Activated T-cell treated with anti-CD3 and anti-CD28 coated beads, Interleukin-2, amount 50 U/mL, for 72 hours (primary cell): ENCODE measurements around the gene SLC16A2. TPM values are rescaled to one million over a fixed set of nuclear protein-coding genes. Genes with fewer than 3 reads are reported as not detected.

Experiments used
- ATAC-seq, 2 donors: fragments of 150-1000 bp; cut with Tn5 transposase; replicated peaks in 1 of 2; 2 replicates each; pipeline ENCODE4 v1.10.0; 2021; ENCODE audit warnings: moderate library complexity in 2 of 2, mild to moderate bottlenecking in 1 of 2
- DNase-seq, 2 donors: peaks; one replicate each; pipeline ENCODE4 v3.0.0; 2021 to 2022; ENCODE audit warnings: mixed read lengths in 1 of 2
- H3K27ac Mint-ChIP-seq: one replicate; pipeline ENCODE4 v1.8.0; 2022; ENCODE audit warnings: mild to moderate bottlenecking, moderate library complexity, mixed read lengths
- H3K27me3 Mint-ChIP-seq: one replicate; pipeline ENCODE4 v1.8.0; 2022; ENCODE audit warnings: low read depth, mixed read lengths
- H3K36me3 Mint-ChIP-seq, 2 donors: one replicate each; pipeline ENCODE4 v1.8.0; 2022; ENCODE audit warnings: mixed read lengths in 2 of 2, mild to moderate bottlenecking in 1 of 2; ENCODE audit not compliant: insufficient read depth in 2 of 2
- H3K4me1 Mint-ChIP-seq: one replicate; pipeline ENCODE4 v1.8.0; 2022; ENCODE audit warnings: low read depth, mixed read lengths
- H3K4me3 Mint-ChIP-seq, 2 donors: one replicate each; pipeline ENCODE4 v1.8.0; 2022; ENCODE audit warnings: mild to moderate bottlenecking in 2 of 2, mixed read lengths in 2 of 2, moderate library complexity in 2 of 2
- H3K9me3 Mint-ChIP-seq, 2 donors: one replicate each; pipeline ENCODE4 v1.8.0; 2022; ENCODE audit warnings: mixed read lengths in 2 of 2
- total RNA-seq, 2 donors: library from RNA; stranded (reverse); gene quantifications; one replicate each; pipeline ENCODE4 v1.2.3, GENCODE V29; 2022

Gene SLC16A2
- total RNA-seq, 2 donors from 2014 or later = 0.30 to 0.36 TPM

GRCh38 chrX:74422576-74423288, 1.4 kb downstream of the SLC16A2 start:
- no peak overlapping the region for H3K27ac Mint-ChIP-seq
- H3K4me1 Mint-ChIP-seq = peaks cover 11% of the 10 kb centered on the region
- H3K4me3 Mint-ChIP-seq = peak overlapping the region; percentile 73 to 74
- no peaks in the 10 kb centered on the region for H3K9me3 Mint-ChIP-seq
- peak in 1 of 2 donors; percentile 15 for DNase-seq
- peaks cover 48% of the 10 kb centered on the region for H3K27me3 Mint-ChIP-seq
- peak; percentile 9 to 33 for ATAC-seq
- no peaks in the 10 kb centered on the region for H3K36me3 Mint-ChIP-seq

- no peak for ATAC-seq
- peak overlapping the region in 1 of 2 donors; percentile 53 for H3K4me3 Mint-ChIP-seq
These were observed 2.2 kb downstream of the SLC16A2 start for GRCh38 chrX:74423289-74423998.

GRCh38 chrX:74426071-74426470, 4.8 kb downstream of the SLC16A2 start:
- no peak for DNase-seq
- H3K9me3 Mint-ChIP-seq = no peaks in the 10 kb centered on the region
- H3K27ac Mint-ChIP-seq = no peak overlapping the region

More at GRCh38 chrX:74423289-74423998, 2.2 kb downstream of the SLC16A2 start:
- Mint-ChIP-seq H3K27ac (no peak overlapping the region), H3K36me3 (no peaks in the 10 kb centered on the region), H3K27me3 (peaks cover 45% of the 10 kb centered on the region), H3K4me1 (peaks cover 11% of the 10 kb centered on the region), H3K9me3 (no peaks in the 10 kb centered on the region)
- no peak for DNase-seq

GRCh38 chrX:74426615-74427014, 5.3 kb downstream of the SLC16A2 start:
- no peak overlapping the region for H3K4me3 Mint-ChIP-seq
- no peaks in the 10 kb centered on the region for H3K36me3 Mint-ChIP-seq
- no peak for ATAC-seq
- H3K4me1 Mint-ChIP-seq = no peaks in the 10 kb centered on the region
- no peak for DNase-seq
- H3K27me3 Mint-ChIP-seq = peaks cover 45% of the 10 kb centered on the region
- H3K9me3 Mint-ChIP-seq = no peaks in the 10 kb centered on the region
- no peak overlapping the region for H3K27ac Mint-ChIP-seq

More at GRCh38 chrX:74426071-74426470, 4.8 kb downstream of the SLC16A2 start:
- peaks cover 2% of the 10 kb centered on the region for H3K4me1 Mint-ChIP-seq
- peaks cover 48% of the 10 kb centered on the region for H3K27me3 Mint-ChIP-seq
- H3K36me3 Mint-ChIP-seq = no peaks in the 10 kb centered on the region
- no peak overlapping the region for H3K4me3 Mint-ChIP-seq
- no peak for ATAC-seq

GRCh38 chrX:74431797-74432196, 10.5 kb downstream of the SLC16A2 start:
- Mint-ChIP-seq H3K27me3 (peaks cover 25% of the 10 kb centered on the region), H3K4me1 (no peaks in the 10 kb centered on the region), H3K4me3 (no peak overlapping the region), H3K36me3 (no peaks in the 10 kb centered on the region), H3K9me3 (no peaks in the 10 kb centered on the region), H3K27ac (no peak overlapping the region)
- no peak for DNase-seq
- ATAC-seq = no peak

GRCh38 chrX:74434336-74434735, 13.0 kb downstream of the SLC16A2 start:
- H3K9me3 Mint-ChIP-seq = no peaks in the 10 kb centered on the region
- ATAC-seq = no peak
- H3K36me3 Mint-ChIP-seq = no peaks in the 10 kb centered on the region
- no peak for DNase-seq
- peaks cover 19% of the 10 kb centered on the region for H3K27me3 Mint-ChIP-seq
- no peak overlapping the region for H3K27ac Mint-ChIP-seq
- no peak overlapping the region for H3K4me3 Mint-ChIP-seq
- no peaks in the 10 kb centered on the region for H3K4me1 Mint-ChIP-seq

- Mint-ChIP-seq H3K36me3 (no peaks in the 10 kb centered on the region), H3K27me3 (peaks cover 21% of the 10 kb centered on the region), H3K4me3 (no peak overlapping the region), H3K27ac (no peak overlapping the region), H3K4me1 (no peaks in the 10 kb centered on the region), H3K9me3 (no peaks in the 10 kb centered on the region)
- ATAC-seq (no peak), DNase-seq (no peak)
These were observed 16.2 kb downstream of the SLC16A2 start for GRCh38 chrX:74437530-74437929.

GRCh38 chrX:74438764-74439163, 17.5 kb downstream of the SLC16A2 start:
- no peaks in the 10 kb centered on the region for H3K9me3 Mint-ChIP-seq
- DNase-seq = no peak
- no peak overlapping the region for H3K4me3 Mint-ChIP-seq
- H3K27ac Mint-ChIP-seq = no peak overlapping the region
- H3K4me1 Mint-ChIP-seq = no peaks in the 10 kb centered on the region
- ATAC-seq = no peak
- no peaks in the 10 kb centered on the region for H3K36me3 Mint-ChIP-seq
- peaks cover 22% of the 10 kb centered on the region for H3K27me3 Mint-ChIP-seq

GRCh38 chrX:74445099-74445498, 23.8 kb downstream of the SLC16A2 start:
- Mint-ChIP-seq H3K36me3 (no peaks in the 10 kb centered on the region), H3K4me1 (peaks cover 9% of the 10 kb centered on the region), H3K27ac (no peak overlapping the region), H3K4me3 (no peak overlapping the region), H3K27me3 (peaks cover 32% of the 10 kb centered on the region), H3K9me3 (no peaks in the 10 kb centered on the region)
- no peak for DNase-seq
- no peak for ATAC-seq

GRCh38 chrX:74446876-74447275, 25.6 kb downstream of the SLC16A2 start:
- DNase-seq (no peak), ATAC-seq (no peak)
- Mint-ChIP-seq H3K4me1 (peaks cover 27% of the 10 kb centered on the region), H3K36me3 (no peaks in the 10 kb centered on the region), H3K27me3 (peaks cover 25% of the 10 kb centered on the region), H3K4me3 (no peak overlapping the region), H3K27ac (no peak overlapping the region), H3K9me3 (no peaks in the 10 kb centered on the region)

GRCh38 chrX:74448669-74449068, 27.4 kb downstream of the SLC16A2 start:
- Mint-ChIP-seq H3K9me3 (no peaks in the 10 kb centered on the region), H3K27me3 (peaks cover 21% of the 10 kb centered on the region), H3K4me1 (peaks cover 36% of the 10 kb centered on the region), H3K36me3 (no peaks in the 10 kb centered on the region), H3K27ac (no peak overlapping the region), H3K4me3 (no peak overlapping the region)
- ATAC-seq (no peak), DNase-seq (no peak)

GRCh38 chrX:74449322-74449936, 28.1 kb downstream of the SLC16A2 start:
- Mint-ChIP-seq H3K4me3 (no peak overlapping the region), H3K27me3 (peaks cover 13% of the 10 kb centered on the region), H3K27ac (no peak overlapping the region), H3K36me3 (no peaks in the 10 kb centered on the region), H3K4me1 (peaks cover 36% of the 10 kb centered on the region), H3K9me3 (no peaks in the 10 kb centered on the region)
- no peak for ATAC-seq
- DNase-seq = peak; percentile 12 to 19

GRCh38 chrX:74449937-74450330, 28.6 kb downstream of the SLC16A2 start:
- H3K4me3 Mint-ChIP-seq = no peak overlapping the region
- H3K27me3 Mint-ChIP-seq = peaks cover 8% of the 10 kb centered on the region
- H3K36me3 Mint-ChIP-seq = no peaks in the 10 kb centered on the region

More at GRCh38 chrX:74449937-74450330, 28.6 kb downstream of the SLC16A2 start:
- Mint-ChIP-seq H3K9me3 (no peaks in the 10 kb centered on the region), H3K27ac (no peak overlapping the region), H3K4me1 (peaks cover 36% of the 10 kb centered on the region)
- DNase-seq (no peak), ATAC-seq (no peak)
